Hepatocyte (in vitro differentiated cells): ENCODE results near the gene PASD1. TPM values are rescaled to one million over a fixed set of nuclear protein-coding genes. Genes with fewer than 3 reads are reported as not detected.
"Not testable (repeated sequence)": the region's sequence is repeated elsewhere in the genome, so short reads cannot be mapped to it uniquely, and the experiment has no call there.

Experiments used
- DNase-seq: peaks from one replicate; pipeline ENCODE4 v3.0.0-alpha.2; 2016; ENCODE audit warnings: low spot score
- H2AFZ ChIP-seq: fragments of 200-600 bp; sonication (generic); 2 replicates; pipeline ENCODE4 v1.6.0; 2016; ENCODE audit warnings: antibody characterized with exemption, mild to moderate bottlenecking
- H3K27ac ChIP-seq: fragments of 200-600 bp; sonication (generic); 2 replicates; pipeline ENCODE4 v1.5.1; 2016; ENCODE audit warnings: mild to moderate bottlenecking
- H3K27me3 ChIP-seq: fragments of 200-600 bp; sonication (generic); 2 replicates; pipeline ENCODE4 v1.6.1; 2016
- H3K36me3 ChIP-seq: fragments of 200-600 bp; sonication (generic); replicated peaks from 2 replicates; pipeline ENCODE4 v1.5.1; 2016; ENCODE audit warnings: low read depth; ENCODE audit not compliant: insufficient read depth
- H3K4me1 ChIP-seq: fragments of 200-600 bp; sonication (generic); 2 replicates; pipeline ENCODE4 v1.5.1; 2016; ENCODE audit warnings: mild to moderate bottlenecking, moderate library complexity; ENCODE audit not compliant: insufficient read depth
- H3K4me2 ChIP-seq: fragments of 200-600 bp; sonication (generic); 2 replicates; pipeline ENCODE4 v1.6.0; 2016
- H3K4me3 ChIP-seq: fragments of 200-600 bp; sonication (generic); 2 replicates; pipeline ENCODE4 v1.5.1; 2016; ENCODE audit warnings: mild to moderate bottlenecking
- H3K79me2 ChIP-seq: fragments of 200-600 bp; sonication (generic); 2 replicates; pipeline ENCODE4 v1.6.0; 2017; ENCODE audit warnings: mild to moderate bottlenecking
- H3K9me2 ChIP-seq: fragments of 200-600 bp; sonication (generic); replicated peaks from 2 replicates; pipeline ENCODE4 v1.6.0; 2017; ENCODE audit warnings: mild to moderate bottlenecking; ENCODE audit not compliant: insufficient read depth
- H3K9me3 ChIP-seq: fragments of 200-600 bp; sonication (generic); 2 replicates; pipeline ENCODE4 v1.5.1; 2016; ENCODE audit warnings: low read depth, mild to moderate bottlenecking
- H4K20me1 ChIP-seq: fragments of 200-600 bp; sonication (generic); 2 replicates; pipeline ENCODE4 v1.6.0; 2016; ENCODE audit warnings: mild to moderate bottlenecking; ENCODE audit not compliant: insufficient read depth, poor library complexity, severe bottlenecking
- EZH2 ChIP-seq: fragments of 200-600 bp; sonication (generic); IDR thresholded peaks from 2 replicates; pipeline ENCODE4 v1.6.1; 2016; ENCODE audit warnings: antibody characterized with exemption, mild to moderate bottlenecking, borderline replicate concordance
- EZH2phosphoT487 ChIP-seq: fragments of 200-600 bp; sonication (generic); IDR thresholded peaks from one replicate; pipeline ENCODE4 v1.6.1; 2018; ENCODE audit warnings: antibody characterized with exemption, mild to moderate bottlenecking, low read depth, moderate library complexity; ENCODE audit not compliant: unreplicated experiment, severe bottlenecking
- WGBS: methylation state at CpG from one replicate; pipeline ENCODE4 v1.1.6; 2016; ENCODE audit warnings: low lambda C conversion rate; ENCODE audit errors: missing lambda C conversion rate; 5-methylcytosine and 5-hydroxymethylcytosine counted together
- polyA plus RNA-seq: library from polyadenylated mRNA; unstranded; fragments of >200 nt; fragmentation: Nextera tagmentation; extraction: Ambion mirVana; gene quantifications from 2 replicates; pipeline ENCODE4 v1.2.1, GENCODE V29; 2016
- total RNA-seq: library from RNA; depleted of rRNA; stranded (reverse); fragments of >200 nt; gene quantifications from 2 replicates; pipeline ENCODE4 v1.2.3, GENCODE V29; 2014
- TF ChIP-seq, protein P1 (sequence below): fragments of 200-600 bp; sonication (generic); IDR thresholded peaks from 2 replicates; pipeline ENCODE4 v1.5.1; 2016; ENCODE audit warnings: antibody characterized with exemption, mild to moderate bottlenecking; ENCODE audit not compliant: poor library complexity

Gene PASD1
- total and polyA plus RNA-seq, 2 experiments from 2014 or later, result not detected

DNA sequence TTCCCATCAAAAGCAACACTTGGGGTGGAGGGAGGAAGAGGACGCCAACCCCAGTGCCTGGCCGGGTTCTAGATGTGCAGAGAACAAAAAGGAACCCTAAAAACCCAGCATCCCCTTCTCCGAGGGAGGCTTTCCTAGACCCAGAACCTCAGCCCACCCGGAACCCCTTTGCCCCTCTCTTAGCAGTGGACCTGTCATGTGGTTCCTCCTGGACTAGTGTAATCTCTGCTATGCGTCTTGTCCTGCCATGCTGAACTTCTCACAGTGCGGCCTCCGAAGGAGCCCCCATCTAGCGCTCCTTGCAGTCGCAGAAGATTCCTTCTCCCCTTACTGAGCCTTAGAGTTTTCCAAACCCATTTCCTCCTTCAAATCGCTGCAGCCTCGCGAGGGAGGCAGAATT, 130.6 kb downstream of the PASD1 start:
- H3K4me1 ChIP-seq, result no peaks in the 10 kb centered on the region
- H3K27me3 ChIP-seq, result no peaks in the 10 kb centered on the region
- no peak overlapping the region for H2AFZ ChIP-seq
- H3K9me2 ChIP-seq, result no peaks in the 10 kb centered on the region
- no peaks in the 10 kb centered on the region for H4K20me1 ChIP-seq
- 81% methylated on average over 12 of the region's 12 CpGs for WGBS
- H3K79me2 ChIP-seq, result no peaks in the 10 kb centered on the region
- H3K4me3 ChIP-seq, result no peak overlapping the region
- TF ChIP-seq EZH2phosphoT487 (no peak), EZH2 (no peak)
- TF ChIP-seq, protein P1, sequence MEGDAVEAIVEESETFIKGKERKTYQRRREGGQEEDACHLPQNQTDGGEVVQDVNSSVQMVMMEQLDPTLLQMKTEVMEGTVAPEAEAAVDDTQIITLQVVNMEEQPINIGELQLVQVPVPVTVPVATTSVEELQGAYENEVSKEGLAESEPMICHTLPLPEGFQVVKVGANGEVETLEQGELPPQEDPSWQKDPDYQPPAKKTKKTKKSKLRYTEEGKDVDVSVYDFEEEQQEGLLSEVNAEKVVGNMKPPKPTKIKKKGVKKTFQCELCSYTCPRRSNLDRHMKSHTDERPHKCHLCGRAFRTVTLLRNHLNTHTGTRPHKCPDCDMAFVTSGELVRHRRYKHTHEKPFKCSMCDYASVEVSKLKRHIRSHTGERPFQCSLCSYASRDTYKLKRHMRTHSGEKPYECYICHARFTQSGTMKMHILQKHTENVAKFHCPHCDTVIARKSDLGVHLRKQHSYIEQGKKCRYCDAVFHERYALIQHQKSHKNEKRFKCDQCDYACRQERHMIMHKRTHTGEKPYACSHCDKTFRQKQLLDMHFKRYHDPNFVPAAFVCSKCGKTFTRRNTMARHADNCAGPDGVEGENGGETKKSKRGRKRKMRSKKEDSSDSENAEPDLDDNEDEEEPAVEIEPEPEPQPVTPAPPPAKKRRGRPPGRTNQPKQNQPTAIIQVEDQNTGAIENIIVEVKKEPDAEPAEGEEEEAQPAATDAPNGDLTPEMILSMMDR, result no peak
- no peak for DNase-seq
- peak overlapping the region; percentile 70 for H3K4me2 ChIP-seq
- no peaks in the 10 kb centered on the region for H3K36me3 ChIP-seq
- H3K9me3 ChIP-seq, result no peaks in the 10 kb centered on the region
- H3K27ac ChIP-seq, result no peak overlapping the region

DNA sequence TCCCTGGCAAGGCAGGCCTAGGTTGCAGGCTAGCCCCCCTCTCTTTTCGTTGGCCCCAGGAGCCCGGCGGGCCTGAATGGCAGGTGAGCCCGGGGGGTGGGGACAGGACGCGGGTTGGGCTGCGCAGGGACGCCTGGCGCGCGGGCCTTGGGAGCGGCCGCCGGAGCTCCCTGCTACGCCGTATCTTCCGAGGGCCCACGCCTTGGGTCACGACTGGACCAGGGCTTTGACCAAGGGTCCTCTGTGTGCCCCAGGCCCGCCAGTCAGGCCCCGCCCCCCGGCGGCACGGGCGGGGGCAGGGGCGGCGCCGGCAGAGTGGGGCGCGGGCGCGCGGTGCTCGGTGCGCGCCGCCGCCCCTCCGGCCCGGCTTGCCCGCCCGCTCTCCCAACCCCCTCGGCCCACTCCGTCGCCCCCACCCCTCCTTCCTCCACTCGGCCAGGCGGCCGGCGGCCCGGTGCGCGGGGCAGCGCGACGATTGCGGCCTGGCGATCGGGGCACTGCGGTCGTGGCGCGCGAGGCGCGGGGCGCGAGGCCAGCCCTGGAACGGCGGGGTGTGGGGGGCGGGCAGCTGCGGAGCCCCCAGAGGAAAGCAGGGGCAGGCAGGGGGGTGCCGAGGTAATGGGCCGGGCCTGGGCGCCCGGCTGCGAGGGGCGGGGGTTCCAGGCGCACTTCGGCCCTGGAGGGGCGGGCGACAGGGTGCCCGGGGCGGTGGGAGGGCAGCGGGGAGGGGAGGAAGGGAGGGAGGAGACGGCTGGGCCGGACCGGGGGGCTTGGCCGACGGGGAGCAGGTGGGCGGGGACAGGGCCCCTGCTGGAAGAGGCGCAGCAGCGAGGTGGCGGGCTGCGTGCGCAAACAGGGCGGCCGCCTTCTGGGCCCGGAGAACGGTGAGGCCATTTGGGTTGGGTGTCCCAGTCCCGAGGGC, 131.4 kb downstream of the PASD1 start, which contains the start of gene PRRG3:
TSS of gene PRRG3 (plus strand) at position 798 of the 922 bp plus-strand sequence. CDS start 3,357 bp downstream, outside the sequence.
- peak within 1 kb of the TSS; percentile 70 for H3K4me2 ChIP-seq
- H3K4me1 ChIP-seq, result no peaks in the 10 kb centered on the region
- H3K36me3 ChIP-seq, result no peaks in the 10 kb centered on the region
- H3K9me2 ChIP-seq, result no peaks in the 10 kb centered on the region
- H2AFZ ChIP-seq, result no peak within 1 kb of the TSS
- H3K27me3 ChIP-seq, result no peaks in the 10 kb centered on the region
- H3K27ac ChIP-seq, result no peak within 1 kb of the TSS
- H3K4me3 ChIP-seq, result no peak within 1 kb of the TSS
- peak; percentile 16 for DNase-seq
- no peaks in the 10 kb centered on the region for H4K20me1 ChIP-seq
- TF ChIP-seq, protein P1, result no peak
- no peak for TF ChIP-seq EZH2phosphoT487
- TF ChIP-seq EZH2, result no peak
- no peaks in the 10 kb centered on the region for H3K79me2 ChIP-seq
- WGBS, result 30% methylated on average over 24 of the region's 100 CpGs
- H3K9me3 ChIP-seq, result no peaks in the 10 kb centered on the region

DNA sequence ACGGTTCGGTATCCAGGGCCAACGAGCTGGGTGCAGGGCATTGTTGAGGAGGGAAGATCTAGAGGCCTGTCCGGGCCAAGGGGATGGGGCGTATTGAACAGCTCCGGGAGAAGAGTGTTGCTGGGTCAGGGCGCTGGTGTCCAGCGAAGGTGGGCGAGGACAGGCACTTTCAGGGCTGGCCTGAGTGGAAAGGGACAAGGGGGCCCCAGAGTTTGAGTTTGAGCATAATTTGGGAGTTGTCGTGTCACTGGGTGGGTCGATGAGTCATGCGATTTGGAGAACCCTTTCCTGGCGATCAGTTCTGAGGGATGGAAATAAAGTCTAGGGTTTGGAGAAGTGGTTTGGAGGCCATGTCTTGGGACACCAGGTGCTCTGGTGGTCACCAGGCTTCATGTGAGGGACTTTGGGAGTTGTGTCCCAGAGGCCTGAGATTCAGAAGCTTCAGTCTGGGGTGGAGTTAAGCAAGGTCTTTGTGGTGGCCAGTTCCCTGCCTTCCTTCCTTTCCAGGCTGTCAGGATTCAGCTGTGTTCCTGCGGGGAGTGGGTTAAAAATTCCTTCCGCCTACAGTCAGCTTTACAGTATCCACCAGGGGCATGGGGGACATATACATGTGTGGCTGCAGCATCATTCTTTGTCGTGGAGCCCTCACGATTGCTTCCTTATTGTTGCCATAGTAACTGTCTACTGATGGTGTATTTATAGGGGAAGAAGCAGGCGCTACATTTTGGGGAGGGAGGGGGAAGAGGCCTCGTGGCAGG, 132.3 kb downstream of the PASD1 start:
- 58% methylated on average over 19 of the region's 19 CpGs for WGBS
- no peaks in the 10 kb centered on the region for H3K79me2 ChIP-seq
- H3K36me3 ChIP-seq, result no peaks in the 10 kb centered on the region
- H2AFZ ChIP-seq, result no peak overlapping the region
- TF ChIP-seq, protein P1, result no peak
- no peak for TF ChIP-seq EZH2phosphoT487
- TF ChIP-seq EZH2, result no peak
- H3K4me1 ChIP-seq, result no peaks in the 10 kb centered on the region
- H3K9me3 ChIP-seq, result no peaks in the 10 kb centered on the region
- H3K4me3 ChIP-seq, result no peak overlapping the region
- DNase-seq, result no peak
- no peak overlapping the region for H3K27ac ChIP-seq
- no peaks in the 10 kb centered on the region for H4K20me1 ChIP-seq
- peak overlapping the region; percentile 70 for H3K4me2 ChIP-seq
- no peaks in the 10 kb centered on the region for H3K9me2 ChIP-seq
- no peaks in the 10 kb centered on the region for H3K27me3 ChIP-seq

DNA sequence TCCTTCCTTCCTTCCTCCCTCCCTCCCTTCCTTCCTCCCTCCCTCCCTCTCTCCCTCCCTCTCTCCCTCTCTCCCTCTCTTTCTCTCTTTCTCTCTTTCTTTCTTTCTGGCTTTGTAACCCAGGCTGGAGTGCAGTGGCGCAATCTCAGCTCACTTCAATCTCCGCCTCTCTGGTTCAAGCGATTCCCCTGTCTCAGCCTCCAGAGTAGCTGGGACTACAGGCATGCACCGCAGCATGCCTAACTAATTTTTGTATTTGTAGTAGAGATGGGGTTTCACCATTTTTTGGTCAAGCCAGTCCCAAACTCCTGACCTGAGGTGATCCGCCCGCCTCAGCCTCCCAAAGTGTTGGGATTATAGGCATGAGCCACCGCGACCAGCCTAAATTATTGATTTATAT, 133.6 kb downstream of the PASD1 start:
- H3K27me3 ChIP-seq, H3K79me2 ChIP-seq, DNase-seq, H3K9me2 ChIP-seq, H2AFZ ChIP-seq, H4K20me1 ChIP-seq, H3K9me3 ChIP-seq, H3K4me1 ChIP-seq, H3K4me3 ChIP-seq, H3K4me2 ChIP-seq, H3K27ac ChIP-seq, H3K36me3 ChIP-seq: not testable (repeated sequence)
- 89% methylated on average over 8 of the region's 8 CpGs for WGBS
